NCI-H524 treated with DMSO at 0.1 percent for 48 hours (cell line): Measurements from ENCODE around the gene SESN2.
"Not testable (repeated sequence)": the region's sequence is repeated elsewhere in the genome, so short reads cannot be mapped to it uniquely, and the experiment has no call there.

Experiments
- DNase-seq: peaks from one replicate; lab custom pipeline; 2025; lab: John Stamatoyannopoulos, UW

The SESN2 gene

GRCh38 chr1:28327431-28327830 is 68.1 kb downstream of the SESN2 start:
- DNase-seq, result not testable (repeated sequence)

DNA sequence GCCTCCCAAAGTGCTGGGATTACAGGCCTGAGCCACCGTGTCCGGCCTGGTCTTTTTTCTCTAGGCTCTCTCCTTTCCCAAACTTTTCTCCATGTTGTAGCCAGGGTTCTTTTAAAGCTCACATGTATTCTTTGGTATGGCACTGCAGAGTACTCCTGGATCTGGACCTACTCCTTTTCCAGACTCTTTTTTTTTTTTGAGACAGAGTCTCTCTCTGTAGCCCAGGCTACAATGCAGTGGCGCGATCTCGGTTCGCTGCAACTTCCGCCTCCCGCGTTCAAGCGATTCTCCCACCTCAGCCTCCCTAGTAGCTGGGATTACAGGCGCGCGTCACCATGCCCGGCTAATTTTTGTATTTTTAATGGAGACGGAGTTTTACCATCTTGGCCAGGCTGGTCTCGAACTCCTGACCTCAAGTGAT is 68.9 kb downstream of the SESN2 start:
- DNase-seq, result no peak

DNA sequence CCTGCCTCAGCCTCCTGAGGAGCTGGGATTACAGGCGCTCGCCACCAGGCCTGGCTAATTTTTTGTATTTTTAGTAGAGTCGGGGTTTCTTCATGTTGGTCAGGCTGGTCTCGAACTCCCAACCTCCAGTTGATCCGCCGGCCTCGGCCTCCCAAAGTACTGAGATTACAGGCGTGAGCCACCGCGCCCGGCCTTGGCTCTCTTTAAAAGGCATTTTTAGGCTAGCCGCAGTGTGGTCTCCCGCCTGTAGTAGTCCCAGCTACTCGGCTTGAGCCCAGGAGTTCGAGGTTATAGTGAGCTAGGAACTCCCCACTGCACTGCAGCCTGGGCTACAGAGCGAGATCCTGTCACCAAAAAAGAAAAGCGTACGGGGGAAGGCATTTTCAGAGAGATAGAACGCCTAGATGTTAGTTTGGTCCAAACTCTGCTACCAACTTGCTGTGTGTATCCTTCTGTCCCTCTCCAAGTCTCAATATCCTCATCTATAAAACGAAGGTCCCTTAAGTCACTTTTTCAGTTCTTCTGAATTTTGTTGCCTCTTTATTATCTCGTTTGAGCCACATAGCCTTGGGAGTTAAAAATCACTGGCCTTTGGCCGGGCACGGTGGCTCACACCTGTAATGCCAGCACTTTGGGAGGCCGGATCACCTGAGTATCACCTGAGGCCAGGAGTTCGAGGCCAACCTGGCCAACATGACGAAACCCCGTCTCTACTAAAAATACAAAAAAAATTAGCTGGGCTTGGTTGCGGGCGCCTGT is 70.3 kb downstream of the SESN2 start:
- no peak for DNase-seq
